ENCODE measurements around the gene CCNJ.
A peak's percentile ranks its signal among the peaks of the same experiment; 100 is the strongest.
"Not testable (repeated sequence)": the region's sequence is repeated elsewhere in the genome, so short reads cannot be mapped to it uniquely, and the experiment has no call there.

Gene CCNJ

GRCh38 chr10:96043033-96043892, at the start of gene CCNJ:
Gene CCNJ (plus strand): TSS chr10:96043583. CDS start chr10:96044394, 811 bp downstream.
- DNase-seq: peak; percentile 62

GRCh38 chr10:95994376-95994775, 49.0 kb upstream of the CCNJ start:
- DNase-seq: not testable (repeated sequence)

GRCh38 chr10:95998255-95998784, 45.1 kb upstream of the CCNJ start:
- DNase-seq: no peak

DNA sequence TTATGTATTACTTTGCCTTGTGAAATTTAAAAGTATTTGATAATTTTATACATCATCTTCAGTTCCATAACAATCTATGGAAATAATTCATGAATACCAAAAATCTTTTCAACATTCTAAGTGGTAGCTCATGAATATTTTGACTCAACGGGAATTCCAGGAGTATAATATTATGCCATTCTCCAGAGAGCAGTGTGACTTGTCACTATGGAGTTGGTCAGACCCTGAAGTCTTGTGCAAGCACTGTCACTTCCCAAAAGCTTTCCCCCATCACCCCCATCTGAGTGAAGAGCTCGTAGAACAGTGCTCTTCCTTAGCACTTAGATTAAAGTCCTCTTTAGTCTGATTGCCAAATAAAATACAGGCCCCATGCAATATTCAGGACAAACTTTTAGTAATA, 29.4 kb upstream of the CCNJ start:
- DNase-seq: no peak

- DNase-seq: no peak
Measured at GRCh38 chr10:96014473-96015102, 28.8 kb upstream of the CCNJ start.

DNA sequence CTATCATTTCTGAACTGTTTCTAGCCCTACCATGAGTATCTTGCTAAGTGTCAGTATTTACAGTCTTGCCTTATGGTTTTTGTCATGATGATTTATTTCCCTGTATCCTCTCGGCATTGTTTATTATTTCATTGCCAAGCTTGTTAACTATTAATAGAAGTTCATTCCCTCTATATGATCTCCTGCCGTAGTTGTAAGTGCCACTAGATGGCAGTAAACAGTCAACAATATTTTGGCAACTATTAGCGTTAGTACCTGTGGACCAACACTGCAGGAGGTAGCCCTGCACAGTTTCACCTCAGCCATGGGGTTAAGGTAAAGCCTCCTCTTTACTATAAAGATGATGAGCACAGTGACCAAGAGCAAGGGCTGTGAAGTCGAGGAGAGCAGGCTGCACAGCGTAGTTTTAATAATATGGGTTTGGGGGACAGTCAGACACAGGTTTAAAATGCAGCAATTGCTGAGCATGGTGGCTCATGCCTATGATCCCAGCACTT, 26.1 kb upstream of the CCNJ start:
- peak; percentile 33 for DNase-seq

GRCh38 chr10:96021332-96021731, 22.1 kb upstream of the CCNJ start:
- DNase-seq: no peak

- no peak for DNase-seq
Measured at GRCh38 chr10:96022739-96023138, 20.6 kb upstream of the CCNJ start.

GRCh38 chr10:96023168-96023567, 20.2 kb upstream of the CCNJ start:
- DNase-seq: no peak

- no peak for DNase-seq
Measured at GRCh38 chr10:96025566-96025965, 17.8 kb upstream of the CCNJ start.

DNA sequence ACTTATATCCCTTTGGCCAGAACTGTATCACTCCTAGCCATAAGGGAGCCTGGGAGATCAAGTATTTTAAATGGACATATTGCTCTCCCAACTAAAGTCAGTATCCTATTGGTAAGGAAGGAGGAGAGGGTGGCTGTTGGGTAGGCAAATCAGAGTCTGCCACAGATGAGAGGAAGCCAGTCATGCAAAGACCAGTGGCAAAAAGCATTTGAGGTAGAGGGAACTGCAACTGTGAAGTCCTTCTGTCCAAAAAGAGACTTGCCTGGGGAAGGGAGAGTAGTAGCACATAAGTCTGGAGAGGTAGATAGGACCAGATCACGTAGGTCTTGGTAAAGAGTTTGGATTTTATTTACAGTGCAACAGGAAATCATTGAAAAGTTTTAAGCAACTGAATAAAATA, 8.8 kb upstream of the CCNJ start:
- no peak for DNase-seq

DNA sequence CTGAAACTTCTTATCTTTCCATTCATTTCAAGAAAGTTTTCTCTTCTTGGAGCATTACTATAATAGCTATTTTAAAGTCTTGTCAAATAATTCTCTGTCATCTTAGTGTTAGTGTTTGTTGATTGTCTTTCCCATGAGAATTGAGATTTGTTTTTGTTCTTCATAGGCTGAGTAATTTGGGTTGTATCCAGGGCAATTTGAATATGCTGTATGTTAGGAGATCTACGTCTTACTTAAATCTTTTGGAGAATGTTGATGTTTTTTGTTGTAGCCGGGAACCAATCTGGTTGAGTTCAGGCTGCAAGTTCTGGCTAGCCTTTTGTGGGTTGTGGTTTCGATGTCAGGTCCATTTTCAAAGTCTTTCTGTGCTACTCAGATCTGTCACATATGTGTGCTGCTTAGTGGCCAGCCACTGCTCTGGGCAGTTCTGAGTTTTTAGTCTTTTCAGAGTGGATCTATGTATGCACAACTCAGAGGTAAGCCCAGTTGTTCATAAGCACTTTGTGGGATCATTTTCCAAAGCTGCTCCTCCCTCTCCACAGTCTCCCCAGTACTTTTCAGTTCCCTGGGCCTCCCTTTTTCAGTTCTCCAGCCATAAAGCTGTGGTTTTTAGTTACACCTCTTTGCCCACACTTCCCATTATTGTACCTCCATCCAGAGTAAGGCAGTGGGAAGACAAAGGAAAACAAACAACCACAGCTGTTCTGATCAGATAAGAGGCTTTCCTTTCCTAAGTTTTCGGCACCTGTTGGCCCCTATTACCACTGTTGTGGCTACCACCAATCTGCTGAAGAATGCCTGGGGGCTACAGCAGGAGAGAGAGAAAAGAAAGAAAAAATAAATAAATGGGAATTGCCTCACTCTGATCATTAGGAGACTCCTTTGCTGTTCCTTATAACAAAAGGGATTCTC, 4.7 kb upstream of the CCNJ start:
- no peak for DNase-seq

GRCh38 chr10:96041146-96041545, 2.2 kb upstream of the CCNJ start:
- DNase-seq: no peak

DNA sequence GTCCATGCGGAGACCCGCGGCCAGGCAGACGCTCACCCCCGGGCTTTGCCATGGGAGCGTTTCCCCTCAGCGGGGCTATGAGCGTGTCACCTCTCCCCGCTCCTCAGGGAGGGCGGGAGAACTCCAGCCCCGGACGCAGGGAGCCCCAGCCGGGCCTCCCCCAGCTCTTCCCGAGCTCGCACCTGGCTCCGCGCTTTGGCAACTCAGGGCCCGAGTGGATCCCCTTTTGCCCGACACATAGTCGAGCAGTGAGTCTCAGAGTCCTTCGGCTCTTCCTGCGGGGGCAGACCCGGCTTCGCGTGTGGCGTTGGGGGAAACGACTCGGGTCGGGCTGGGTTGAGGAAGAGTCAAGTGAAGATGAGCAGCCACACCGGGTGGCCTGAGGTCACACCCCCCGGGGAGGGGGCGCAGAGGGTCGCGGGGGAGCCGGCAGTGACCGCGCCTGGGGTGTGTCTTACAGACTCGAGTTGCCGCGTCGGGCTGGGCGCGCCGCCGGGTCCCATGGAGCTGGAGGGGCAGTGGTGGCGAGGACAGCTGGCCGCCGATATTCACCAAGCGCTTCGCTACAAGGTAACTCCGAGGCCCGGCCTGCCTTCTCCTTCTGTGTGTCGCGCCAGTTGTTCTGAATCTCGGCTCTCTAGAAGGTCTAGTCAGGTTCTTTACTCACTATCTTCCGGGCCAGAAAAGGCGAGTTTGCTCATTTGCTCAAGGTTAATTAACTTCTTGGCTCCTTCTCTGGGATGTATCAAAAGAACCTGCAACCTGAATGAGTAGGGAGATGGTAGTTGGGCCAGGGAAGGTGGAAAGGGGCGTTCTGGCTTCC, 721 bp downstream of the CCNJ start:
- DNase-seq: peak; percentile 6

DNA sequence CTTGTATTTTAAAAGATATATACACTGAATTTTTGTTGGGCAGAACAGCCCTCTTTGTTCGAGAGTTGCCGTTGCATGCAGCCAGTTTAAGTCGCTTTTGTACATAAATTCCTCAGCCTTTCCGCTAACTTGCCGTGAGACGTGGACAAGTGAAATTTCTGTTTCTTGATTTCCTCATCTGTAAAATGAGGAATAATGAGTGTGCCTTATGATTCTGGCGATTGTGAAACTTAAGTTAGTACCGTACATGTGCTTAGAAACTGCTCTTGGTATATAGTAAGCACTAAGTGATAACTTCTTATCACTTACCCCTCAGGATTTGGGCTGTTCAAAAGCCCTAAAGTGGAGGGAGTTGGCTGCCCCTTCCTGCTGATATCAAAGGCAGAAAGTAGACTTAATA, 1.4 kb downstream of the CCNJ start:
- DNase-seq: no peak

DNA sequence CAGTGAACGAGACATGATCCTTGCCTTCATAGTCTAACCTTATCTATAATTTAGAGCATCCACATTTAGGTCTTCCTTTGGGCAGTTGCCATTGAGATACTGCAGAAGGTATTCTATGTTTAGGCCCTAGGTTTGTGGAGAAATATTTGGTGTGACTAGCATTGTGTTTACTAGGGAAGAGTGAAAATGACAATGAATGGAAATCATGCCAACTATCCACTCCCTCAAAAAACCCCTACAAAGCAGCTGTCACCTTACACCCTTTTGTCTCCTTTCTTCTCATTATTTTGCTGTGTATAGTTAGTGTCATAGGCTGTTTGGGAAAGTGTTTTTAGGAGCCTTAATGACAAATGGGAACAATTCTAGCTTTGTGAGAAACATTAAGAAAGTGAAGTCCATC, 3.2 kb downstream of the CCNJ start:
- DNase-seq: no peak

- no peak for DNase-seq
Measured at GRCh38 chr10:96047004-96047649, 3.7 kb downstream of the CCNJ start.

- not testable (repeated sequence) for DNase-seq
Measured at GRCh38 chr10:96047925-96048324, 4.5 kb downstream of the CCNJ start.

GRCh38 chr10:96049340-96049739, 6.0 kb downstream of the CCNJ start:
- no peak for DNase-seq

DNA sequence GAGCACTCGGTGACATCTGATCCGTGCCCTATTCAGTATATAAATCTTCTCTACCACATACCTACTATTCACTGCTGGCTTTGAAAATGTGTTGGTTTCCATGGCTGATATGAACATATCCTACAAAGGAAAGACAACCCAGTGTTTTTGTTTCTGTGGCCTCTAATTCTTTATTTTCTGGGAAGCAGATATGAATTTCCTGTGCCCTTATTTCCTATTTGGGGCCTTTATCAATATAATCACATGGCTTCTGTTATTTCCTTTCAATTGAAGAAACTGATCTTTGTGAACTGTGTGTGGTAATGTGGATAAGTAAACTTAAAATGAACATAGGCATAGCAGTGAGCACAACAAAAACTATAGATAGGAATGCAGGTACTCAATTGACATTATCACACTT, 10.6 kb downstream of the CCNJ start:
- DNase-seq: no peak

GRCh38 chr10:96056787-96057186, 13.4 kb downstream of the CCNJ start:
- no peak for DNase-seq
